H1 (cell line): ENCODE measurements around the gene LRRC28. TPM values are rescaled to one million over a fixed set of nuclear protein-coding genes. Genes with fewer than 3 reads are reported as not detected.

Experiments used
- CTCF ChIA-PET: fragments of 300-600 bp; sonication (Branson Sonifier 250); formaldehyde crosslinking; loops from one replicate; lab custom pipeline; 2021; ENCODE audit not compliant: partially characterized antibody; lab: Charles Lee
- POLR2A ChIA-PET: fragments of 300-600 bp; sonication (Branson Sonifier 250); formaldehyde crosslinking; loops from one replicate; lab custom pipeline; 2021; ENCODE audit warnings: inconsistent platforms; ENCODE audit not compliant: partially characterized antibody; lab: Charles Lee
- DNase-seq, 2 experiments: peaks; one replicate each; pipeline versions ENCODE4 v3.0.0 to v3.0.0-alpha.2; 2010 to 2022; ENCODE audit warnings: low spot score in 2 of 2, low read depth in 1 of 2, mixed read lengths in 1 of 2
- FAIRE-seq: peaks from 2 replicates; lab custom pipeline; 2011; peaks lifted over from hg19 to GRCh38; lab: Jason Lieb, UNC
- H2AFZ ChIP-seq: 2 replicates; pipeline ENCODE4 v1.8.1; 2012; ENCODE audit warnings: low read length, inconsistent platforms
- H2AK5ac ChIP-seq: 2 replicates; pipeline ENCODE4 v1.6.1; 2013; ENCODE audit warnings: low read depth, low read length
- H2BK120ac ChIP-seq: replicated peaks from 2 replicates; pipeline ENCODE3; 2013; ENCODE audit warnings: low read depth, low read length, inconsistent platforms
- H2BK12ac ChIP-seq: 2 replicates; pipeline ENCODE4 v1.6.1; 2013; ENCODE audit warnings: low read depth, low read length
- H2BK15ac ChIP-seq: 2 replicates; pipeline ENCODE4 v1.6.1; 2013; ENCODE audit warnings: low read length
- H2BK20ac ChIP-seq: 2 replicates; pipeline ENCODE4 v1.6.1; 2013; ENCODE audit warnings: low read length
- H2BK5ac ChIP-seq: 2 replicates; pipeline ENCODE4 v1.6.1; 2013; ENCODE audit warnings: low read depth, low read length
- H3K14ac ChIP-seq: 2 replicates; pipeline ENCODE4 v1.6.1; 2013; ENCODE audit warnings: inconsistent platforms; ENCODE audit not compliant: insufficient read length
- H3K18ac ChIP-seq: 2 replicates; pipeline ENCODE4 v1.6.1; 2013; ENCODE audit warnings: low read length; ENCODE audit errors: extremely low read depth
- H3K23ac ChIP-seq: 2 replicates; pipeline ENCODE4 v1.6.1; 2013; ENCODE audit warnings: inconsistent platforms; ENCODE audit not compliant: insufficient read length
- H3K23me2 ChIP-seq: 2 replicates; pipeline ENCODE4 v1.6.1; 2013; ENCODE audit warnings: low read depth, low read length
- H3K27ac ChIP-seq: 2 replicates; pipeline ENCODE4 v1.6.1; 2011; ENCODE audit warnings: low read depth, low read length, inconsistent platforms
- H3K27me3 ChIP-seq, 4 experiments: replicated peaks in 1 of 4; 1 replicate in 1 of 4; 2 replicates in 3 of 4; pipeline versions ENCODE4 v1.6.1 to v1.8.1; 2011 to 2013; ENCODE audit warnings: low read length in 3 of 4, mild to moderate bottlenecking in 3 of 4, inconsistent platforms in 2 of 4, mixed read lengths in 2 of 4, moderate library complexity in 1 of 4; ENCODE audit not compliant: control insufficient read depth in 3 of 4, insufficient read depth in 3 of 4; ENCODE audit errors: extremely low read depth in 1 of 4
- H3K36me3 ChIP-seq, 4 experiments: 2 replicates each; pipeline versions ENCODE4 v1.6.1 to v1.8.1; 2011 to 2013; ENCODE audit warnings: mild to moderate bottlenecking in 4 of 4, low read length in 3 of 4, moderate library complexity in 2 of 4, control low read depth in 1 of 4, inconsistent platforms in 1 of 4; ENCODE audit not compliant: insufficient read depth in 4 of 4, control insufficient read depth in 2 of 4
- H3K4ac ChIP-seq: replicated peaks from 2 replicates; pipeline ENCODE3; 2013; ENCODE audit warnings: low read length, low read depth, mixed read lengths, inconsistent platforms; ENCODE audit not compliant: insufficient read length
- H3K4me1 ChIP-seq, 4 experiments: replicated peaks in 1 of 4; 1 replicate in 1 of 4; 2 replicates in 3 of 4; pipeline versions ENCODE4 v1.6.1 to v1.8.1; 2011 to 2013; ENCODE audit warnings: low read length in 3 of 4, inconsistent platforms in 2 of 4, mixed read lengths in 1 of 4; ENCODE audit not compliant: insufficient read depth in 4 of 4, control insufficient read depth in 3 of 4
- H3K4me2 ChIP-seq, 2 experiments: 2 replicates each; pipeline versions ENCODE4 v1.6.1 to v1.8.1; 2011 to 2013; ENCODE audit warnings: low read depth in 2 of 2, low read length in 2 of 2, control low read depth in 1 of 2, inconsistent platforms in 1 of 2, mild to moderate bottlenecking in 1 of 2; ENCODE audit not compliant: insufficient read depth in 1 of 2
- H3K4me3 ChIP-seq, 4 experiments: fragments of 200-600, 300-600 bp in 1 of 4; sonication (generic), shearing (Covaris generic), sonication (Bioruptor Twin) in 1 of 4; 2 replicates each; pipeline versions ENCODE4 v1.5.1 to v1.8.1; 2011 to 2016; ENCODE audit warnings: low read length in 4 of 4, low read depth in 3 of 4, control low read depth in 2 of 4, inconsistent platforms in 2 of 4, mild to moderate bottlenecking in 2 of 4, mixed read lengths in 1 of 4, moderate library complexity in 1 of 4; ENCODE audit not compliant: insufficient read depth in 2 of 4; ENCODE audit errors: extremely low read depth in 1 of 4
- H3K56ac ChIP-seq: replicated peaks from 2 replicates; pipeline ENCODE3; 2013; ENCODE audit warnings: low read depth, mild to moderate bottlenecking, mixed read lengths, low read length, inconsistent platforms; ENCODE audit not compliant: insufficient read length
- H3K79me1 ChIP-seq: 2 replicates; pipeline ENCODE4 v1.6.1; 2013; ENCODE audit warnings: low read depth, low read length, control low read depth
- H3K79me2 ChIP-seq, 2 experiments: 2 replicates each; pipeline versions ENCODE4 v1.6.1 to v1.8.1; 2012 to 2013; ENCODE audit warnings: low read length in 2 of 2, mild to moderate bottlenecking in 2 of 2, inconsistent platforms in 1 of 2; ENCODE audit not compliant: insufficient read depth in 2 of 2, control insufficient read depth in 1 of 2
- H3K9ac ChIP-seq, 4 experiments: replicated peaks in 1 of 4; 1 replicate in 1 of 4; 2 replicates in 3 of 4; pipeline versions ENCODE4 v1.6.1 to v1.8.1; 2011 to 2013; ENCODE audit warnings: low read depth in 3 of 4, low read length in 3 of 4, control low read depth in 2 of 4, mild to moderate bottlenecking in 2 of 4, moderate library complexity in 2 of 4, inconsistent platforms in 1 of 4; ENCODE audit errors: extremely low read depth in 1 of 4
- H3K9me3 ChIP-seq, 2 experiments: 2 replicates each; pipeline versions ENCODE4 v1.6.1 to v1.8.1; 2012 to 2013; ENCODE audit warnings: mild to moderate bottlenecking in 2 of 2, moderate library complexity in 2 of 2, control low read depth in 1 of 2, inconsistent platforms in 1 of 2, low read depth in 1 of 2, low read length in 1 of 2, mixed read lengths in 1 of 2; ENCODE audit not compliant: insufficient read depth in 2 of 2
- H4K20me1 ChIP-seq, 2 experiments: replicated peaks in 1 of 2; 2 replicates each; pipeline versions ENCODE3 to v1.8.1; 2011 to 2013; ENCODE audit warnings: inconsistent platforms in 2 of 2, low read length in 2 of 2, mild to moderate bottlenecking in 1 of 2; ENCODE audit not compliant: insufficient read depth in 2 of 2, control insufficient read depth in 1 of 2
- H4K5ac ChIP-seq: 2 replicates; pipeline ENCODE4 v1.6.1; 2013; ENCODE audit warnings: low read length, low read depth, mixed read lengths, inconsistent platforms; ENCODE audit not compliant: insufficient read length
- H4K8ac ChIP-seq: 2 replicates; pipeline ENCODE4 v1.8.0; 2013; ENCODE audit warnings: mild to moderate bottlenecking, moderate library complexity, low read length, inconsistent platforms; ENCODE audit not compliant: insufficient read depth; ENCODE audit errors: extremely low read depth
- H4K91ac ChIP-seq: replicated peaks from 2 replicates; pipeline ENCODE3; 2013; ENCODE audit warnings: low read length, mixed read lengths, inconsistent platforms; ENCODE audit not compliant: insufficient read length
- CHD2 ChIP-seq: IDR thresholded peaks from 2 replicates; pipeline ENCODE4 v1.6.1; 2012; ENCODE audit warnings: low read length, improper control_type of control experiment
- HDAC2 ChIP-seq, 2 experiments: fragments of 300-600 bp in 1 of 2; sonication (generic) in 1 of 2; IDR thresholded peaks; 2 replicates each; pipeline ENCODE4 v1.6.1; 2011 to 2012; ENCODE audit warnings: low read depth in 2 of 2, low read length in 2 of 2, mild to moderate bottlenecking in 2 of 2, moderate library complexity in 2 of 2, borderline replicate concordance in 1 of 2, inconsistent platforms in 1 of 2
- KDM4A ChIP-seq: IDR thresholded peaks from one replicate; pipeline ENCODE4 v1.7.1; 2012; ENCODE audit warnings: low read depth, mild to moderate bottlenecking, moderate library complexity, low read length, inconsistent platforms; ENCODE audit not compliant: severe bottlenecking
- MAX ChIP-seq: IDR thresholded peaks from 2 replicates; pipeline ENCODE4 v1.6.1; 2012; ENCODE audit warnings: inconsistent platforms
- POU5F1 ChIP-seq: IDR thresholded peaks from 2 replicates; pipeline ENCODE4 v1.6.1; 2011; ENCODE audit warnings: low read depth, mild to moderate bottlenecking, low read length, moderate library complexity
- RBBP5 ChIP-seq: IDR thresholded peaks from 2 replicates; pipeline ENCODE4 v1.7.1; 2012; ENCODE audit warnings: low read depth, mild to moderate bottlenecking, inconsistent platforms, low read length, moderate library complexity, borderline replicate concordance
- RXRA ChIP-seq: IDR thresholded peaks from 2 replicates; pipeline ENCODE4 v1.6.1; 2011; ENCODE audit warnings: low read depth, mild to moderate bottlenecking, low read length, moderate library complexity; ENCODE audit not compliant: insufficient read depth
- SIRT6 ChIP-seq: IDR thresholded peaks from one replicate; pipeline ENCODE4 v1.7.1; 2012; ENCODE audit warnings: low read length, inconsistent platforms
- SP2 ChIP-seq: IDR thresholded peaks from 2 replicates; pipeline ENCODE4 v1.6.1; 2012; ENCODE audit warnings: mild to moderate bottlenecking, low read length, inconsistent platforms
- TAF7 ChIP-seq: optimal IDR thresholded peaks from 2 replicates; pipeline ENCODE3; 2011; ENCODE audit warnings: low read depth, mild to moderate bottlenecking, inconsistent platforms, low read length, moderate library complexity, borderline replicate concordance
- TEAD4 ChIP-seq: IDR thresholded peaks from 2 replicates; pipeline ENCODE4 v1.6.1; 2012; ENCODE audit warnings: low read depth, low read length, inconsistent platforms, mixed read lengths
- USF2 ChIP-seq: IDR thresholded peaks from 2 replicates; pipeline ENCODE4 v1.6.1; 2011; ENCODE audit warnings: low read length, improper control_type of control experiment
- YY1 ChIP-seq: IDR thresholded peaks from 2 replicates; pipeline ENCODE4 v1.6.1; 2011; ENCODE audit warnings: low read depth, mild to moderate bottlenecking, low read length
- ZNF274 ChIP-seq: IDR thresholded peaks from 2 replicates; pipeline ENCODE4 v1.7.0; 2012; ENCODE audit warnings: low read length, borderline replicate concordance; ENCODE audit errors: extremely low read depth
- WGBS, 2 experiments: shearing (Covaris generic) in 1 of 2; methylation state at CpG; one replicate each; pipeline versions ENCODE4 v1.1.6 to v1.1.7; 2013 to 2015; ENCODE audit warnings: low lambda C conversion rate in 2 of 2, mixed read lengths in 2 of 2, inconsistent platforms in 1 of 2, low coverage in 1 of 2, missing lambda C conversion rate in 1 of 2; ENCODE audit not compliant: insufficient replicate concordance in 2 of 2, insufficient coverage in 1 of 2, insufficient read length in 1 of 2; ENCODE audit errors: extremely low coverage in 1 of 2, missing lambda C conversion rate in 1 of 2; 5-methylcytosine and 5-hydroxymethylcytosine counted together
- polyA plus RNA-seq, 7 experiments: library from polyadenylated mRNA; depleted of rRNA in 3 of 7; stranded (reverse) in 5 of 7; unstranded in 2 of 7; fragments of >200 nt in 5 of 7; fragments of 200-250 nt in 2 of 7; gene quantifications; 1 replicate in 5 of 7; 2 replicates in 1 of 7; 4 replicates in 1 of 7; pipeline versions ENCODE4 v1.2.1 to v1.2.3, GENCODE V29; 2011 to 2013; ENCODE audit warnings: missing spikeins in 2 of 7, mixed read lengths in 2 of 7
- total RNA-seq: library from RNA; stranded (reverse); fragmentation: NEBNext Ultra II Directional; extraction: Animal tissue kit (Norgen Biotek cat#: 25700); gene quantifications from 2 replicates; pipeline ENCODE4 v1.2.1, GENCODE V29; 2021

LRRC28 gene
- total and polyA plus RNA-seq, 2 of the 8 experiments (the other 6 are each of a cell fraction or from before 2014, with no cell fraction given), result 20.2 to 23.3 TPM

- Histone ChIP-seq H3K4me3 (no peak overlapping the region), H2BK12ac (no peak overlapping the region), H3K9me3 (no peaks in the 10 kb centered on the region), H3K36me3 (no peaks in the 10 kb centered on the region), H2BK20ac (no peak overlapping the region), H3K14ac (no peak overlapping the region), H4K91ac (no peak overlapping the region), H3K27me3 (no peaks in the 10 kb centered on the region), H2AK5ac (no peak overlapping the region), H4K5ac (no peak overlapping the region), H2BK15ac (no peak overlapping the region), H3K4ac (no peak overlapping the region), H3K9ac (no peak overlapping the region), H3K79me1 (no peaks in the 10 kb centered on the region), H2AFZ (no peak overlapping the region), H2BK5ac (no peak overlapping the region), H3K56ac (no peak overlapping the region), H3K4me1 (peaks cover 2 to 6% (median 3%) of the 10 kb centered on the region in 4 experiments; a peak in 2 of 7 replicates), H4K8ac (no peak overlapping the region), H3K79me2 (no peaks in the 10 kb centered on the region), H3K4me2 (no peak overlapping the region), H3K18ac (no peak overlapping the region), H3K23me2 (no peaks in the 10 kb centered on the region), H3K27ac (no peak overlapping the region), H3K23ac (no peak overlapping the region), H4K20me1 (no peaks in the 10 kb centered on the region), H2BK120ac (no peak overlapping the region)
- ChIA-PET POLR2A (no interaction called here), CTCF (interaction anchor here (1.5 kb wide), 1 partner anchor 425 kb away, joined by 7 read pairs; no protein-coding TSS in a partner anchor)
- WGBS, 2 experiments, result 78% methylated on average over 3 of the region's 3 CpGs; no CpG with 5 or more reads in 1 of the 2 experiments
- FAIRE-seq (no peak), DNase-seq (no peak)
- TF ChIP-seq KDM4A (no peak), SP2 (no peak), ZNF274 (no peak), RXRA (no peak), TEAD4 (no peak), RBBP5 (no peak), HDAC2 (IDR thresholded peaks at IDR 0.05; ENCODE audit: borderline replicate concordance in 1 of 2, low read depth in 2 of 2, low read length in 2 of 2) (no peak), USF2 (no peak), SIRT6 (no peak), MAX (no peak), POU5F1 (no peak), CHD2 (no peak), YY1 (no peak), TAF7 (no peak)
Measured at GRCh38 chr15:99279290-99279689, 28.0 kb downstream of the LRRC28 start.
